Panc1 (cell line): ENCODE results near the gene TEPSIN. TPM values are rescaled to one million over a fixed set of nuclear protein-coding genes. Genes with fewer than 3 reads are reported as not detected.

Experiments used
- ATAC-seq: fragments of 200-7000 bp; cut with Tn5 transposase; 2 replicates; pipeline ENCODE4 v1.9.1; 2020; ENCODE audit warnings: mild to moderate bottlenecking, moderate library complexity
- BruUV-seq: library from RNA; stranded (reverse); fragments of 400-500 nt; replicated peaks from 2 replicates; lab custom pipeline; 2021; lab: Mats Ljungman, UMichigan
- CTCF ChIA-PET: fragments of 300-600 bp; sonication (Branson Sonifier 250); formaldehyde crosslinking; loops from one replicate; lab custom pipeline; 2022; ENCODE audit warnings: antibody characterized with exemption; lab: Charles Lee
- POLR2A ChIA-PET: fragments of 300-600 bp; sonication (Branson Sonifier 250); formaldehyde crosslinking; loops from one replicate; lab custom pipeline; 2022; ENCODE audit warnings: antibody characterized with exemption; lab: Charles Lee
- DNase-seq: peaks from one replicate; pipeline ENCODE4 v3.0.0-alpha.2; 2010; ENCODE audit warnings: low read depth, low spot score
- H3K27ac ChIP-seq: 2 replicates; pipeline ENCODE4 v1.5.1; 2011; ENCODE audit warnings: mild to moderate bottlenecking, low read length, inconsistent platforms
- H3K27me3 ChIP-seq: fragments of 200-500 bp; sonication (Bioruptor generic); 2 replicates; pipeline ENCODE4 v1.6.0; 2014; ENCODE audit warnings: low read length, inconsistent platforms; ENCODE audit not compliant: control insufficient read depth, insufficient read depth
- H3K36me3 ChIP-seq: fragments of 200-500 bp; sonication (Bioruptor generic); 2 replicates; pipeline ENCODE4 v1.5.1; 2014; ENCODE audit warnings: inconsistent platforms, mild to moderate bottlenecking, low read length, moderate library complexity; ENCODE audit not compliant: control insufficient read depth, insufficient read depth
- H3K4me1 ChIP-seq: 2 replicates; pipeline ENCODE4 v1.5.1; 2011; ENCODE audit warnings: inconsistent platforms, mild to moderate bottlenecking, low read length, moderate library complexity; ENCODE audit not compliant: control insufficient read depth, insufficient read depth
- H3K4me3 ChIP-seq, 2 experiments: 2 replicates each; pipeline ENCODE4 v1.5.1; 2011 to 2012; ENCODE audit warnings: low read depth in 2 of 2, low read length in 2 of 2, mild to moderate bottlenecking in 2 of 2, inconsistent platforms in 1 of 2, moderate library complexity in 1 of 2
- H3K9me3 ChIP-seq: fragments of 200-500 bp; sonication (Bioruptor generic); 2 replicates; pipeline ENCODE4 v1.5.1; 2014; ENCODE audit warnings: low read depth, mild to moderate bottlenecking, inconsistent platforms, low read length, moderate library complexity; ENCODE audit not compliant: control insufficient read depth, insufficient read depth
- CTCF ChIP-seq: fragments of 450-650 bp; IDR thresholded peaks from 2 replicates; pipeline ENCODE4 v1.5.1; 2017; ENCODE audit warnings: mild to moderate bottlenecking
- POLR2AphosphoS5 ChIP-seq: IDR thresholded peaks from 2 replicates; pipeline ENCODE4 v1.6.1; 2012; ENCODE audit warnings: mild to moderate bottlenecking, low read depth, low read length, moderate library complexity
- SIN3A ChIP-seq: IDR thresholded peaks from 2 replicates; pipeline ENCODE4 v1.6.1; 2012; ENCODE audit warnings: low read depth, mild to moderate bottlenecking, low read length, moderate library complexity, borderline replicate concordance; ENCODE audit not compliant: insufficient read depth
- TCF7L2 ChIP-seq: IDR thresholded peaks from 2 replicates; pipeline ENCODE4 v1.6.1; 2011; ENCODE audit warnings: mild to moderate bottlenecking, low read depth, low read length, inconsistent platforms
- in situ Hi-C: cut with HindIII; loops from 2 replicates; pipeline ENCODE4 v1.10.0; 2016; ENCODE audit warnings: low sequenced_read_pairs, low pct_unique_long_range_greater_than_20kb
- intact Hi-C: fragments of 100-400 bp; cut with micrococcal nuclease; formaldehyde crosslinking; loops from one replicate; pipeline ENCODE4 v1.10.0; 2022; ENCODE audit not compliant: unreplicated experiment
- total RNA-seq: library from RNA; stranded (reverse); gene quantifications from one replicate; pipeline ENCODE4 v1.2.1, GENCODE V29; 2021; ENCODE audit not compliant: unreplicated experiment
- TF ChIP-seq, protein P1 (sequence below), 2 experiments: IDR thresholded peaks; 2 replicates each; pipeline ENCODE4 v1.6.1; 2011 to 2012; ENCODE audit warnings: low read depth in 2 of 2, control low read depth in 1 of 2, low read length in 1 of 2, mild to moderate bottlenecking in 1 of 2, moderate library complexity in 1 of 2; ENCODE audit not compliant: insufficient read depth in 1 of 2

TEPSIN gene
- total RNA-seq, 1 experiment from 2014 or later: 44.9 TPM

GRCh38 chr17:81246343-81246670 lies 7.5 kb upstream of the TEPSIN start:
- no peaks in the 10 kb centered on the region for H3K36me3 ChIP-seq
- no peak overlapping the region for H3K4me3 ChIP-seq
- H3K9me3 ChIP-seq: no peaks in the 10 kb centered on the region
- H3K27me3 ChIP-seq: no peaks in the 10 kb centered on the region
- ATAC-seq: no peak
- POLR2A ChIA-PET: no interaction called here
- H3K4me1 ChIP-seq: peaks cover 29% of the 10 kb centered on the region
- intact Hi-C loops: no loop called here
- H3K27ac ChIP-seq: no peak overlapping the region
- no peak for DNase-seq
- BruUV-seq: no TSS peak
- TF ChIP-seq SIN3A: no peak
- TF ChIP-seq POLR2AphosphoS5: no peak
- no peak for TF ChIP-seq TCF7L2
- TF ChIP-seq, protein P1, sequence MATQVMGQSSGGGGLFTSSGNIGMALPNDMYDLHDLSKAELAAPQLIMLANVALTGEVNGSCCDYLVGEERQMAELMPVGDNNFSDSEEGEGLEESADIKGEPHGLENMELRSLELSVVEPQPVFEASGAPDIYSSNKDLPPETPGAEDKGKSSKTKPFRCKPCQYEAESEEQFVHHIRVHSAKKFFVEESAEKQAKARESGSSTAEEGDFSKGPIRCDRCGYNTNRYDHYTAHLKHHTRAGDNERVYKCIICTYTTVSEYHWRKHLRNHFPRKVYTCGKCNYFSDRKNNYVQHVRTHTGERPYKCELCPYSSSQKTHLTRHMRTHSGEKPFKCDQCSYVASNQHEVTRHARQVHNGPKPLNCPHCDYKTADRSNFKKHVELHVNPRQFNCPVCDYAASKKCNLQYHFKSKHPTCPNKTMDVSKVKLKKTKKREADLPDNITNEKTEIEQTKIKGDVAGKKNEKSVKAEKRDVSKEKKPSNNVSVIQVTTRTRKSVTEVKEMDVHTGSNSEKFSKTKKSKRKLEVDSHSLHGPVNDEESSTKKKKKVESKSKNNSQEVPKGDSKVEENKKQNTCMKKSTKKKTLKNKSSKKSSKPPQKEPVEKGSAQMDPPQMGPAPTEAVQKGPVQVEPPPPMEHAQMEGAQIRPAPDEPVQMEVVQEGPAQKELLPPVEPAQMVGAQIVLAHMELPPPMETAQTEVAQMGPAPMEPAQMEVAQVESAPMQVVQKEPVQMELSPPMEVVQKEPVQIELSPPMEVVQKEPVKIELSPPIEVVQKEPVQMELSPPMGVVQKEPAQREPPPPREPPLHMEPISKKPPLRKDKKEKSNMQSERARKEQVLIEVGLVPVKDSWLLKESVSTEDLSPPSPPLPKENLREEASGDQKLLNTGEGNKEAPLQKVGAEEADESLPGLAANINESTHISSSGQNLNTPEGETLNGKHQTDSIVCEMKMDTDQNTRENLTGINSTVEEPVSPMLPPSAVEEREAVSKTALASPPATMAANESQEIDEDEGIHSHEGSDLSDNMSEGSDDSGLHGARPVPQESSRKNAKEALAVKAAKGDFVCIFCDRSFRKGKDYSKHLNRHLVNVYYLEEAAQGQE (IDR thresholded peaks at IDR 0.05; ENCODE audit: insufficient read depth in 1 of 2, low read depth in 2 of 2, low read length in 1 of 2): no peak
- no peak for TF ChIP-seq CTCF
- in situ Hi-C loops: no loop called here
- CTCF ChIA-PET: interaction anchor here (0.6 kb wide), 1 partner anchor 69 kb away, joined by 3 read pairs; no protein-coding TSS in a partner anchor

GRCh38 chr17:81245665-81246342 lies 6.9 kb upstream of the TEPSIN start:
- Histone ChIP-seq H3K27ac (no peak overlapping the region), H3K27me3 (no peaks in the 10 kb centered on the region), H3K4me3 (no peak overlapping the region), H3K9me3 (no peaks in the 10 kb centered on the region), H3K4me1 (peaks cover 31% of the 10 kb centered on the region), H3K36me3 (no peaks in the 10 kb centered on the region)
- TF ChIP-seq SIN3A: no peak
- no peak for TF ChIP-seq CTCF
- TF ChIP-seq POLR2AphosphoS5: 0 out of 2 replicates have a peak, but pooled peaks have one; percentile 19
- no peak for TF ChIP-seq TCF7L2
- TF ChIP-seq, protein P1 (IDR thresholded peaks at IDR 0.05; ENCODE audit: insufficient read depth in 1 of 2, low read depth in 2 of 2, low read length in 1 of 2): no peak
- BruUV-seq: no TSS peak
- ChIA-PET CTCF (interaction anchor here (0.6 kb wide), 1 partner anchor 69 kb away, joined by 3 read pairs; no protein-coding TSS in a partner anchor), POLR2A (interaction anchor here (0.6 kb wide), 1 partner anchor 49 kb away, joined by 3 read pairs; the partner anchor contains the start of gene SLC38A10)
- in situ Hi-C loops (no loop called here), intact Hi-C loops (no loop called here)
- ATAC-seq (no peak), DNase-seq (no peak)
